ENCODE measurements around the gene MBNL2. TPM values are rescaled to one million over a fixed set of nuclear protein-coding genes. Genes with fewer than 3 reads are reported as not detected.

The MBNL2 gene
- total and polyA plus RNA-seq, 4 experiments from 2014 or later: 20.1 to 36.2 (median 28.3) TPM

DNA sequence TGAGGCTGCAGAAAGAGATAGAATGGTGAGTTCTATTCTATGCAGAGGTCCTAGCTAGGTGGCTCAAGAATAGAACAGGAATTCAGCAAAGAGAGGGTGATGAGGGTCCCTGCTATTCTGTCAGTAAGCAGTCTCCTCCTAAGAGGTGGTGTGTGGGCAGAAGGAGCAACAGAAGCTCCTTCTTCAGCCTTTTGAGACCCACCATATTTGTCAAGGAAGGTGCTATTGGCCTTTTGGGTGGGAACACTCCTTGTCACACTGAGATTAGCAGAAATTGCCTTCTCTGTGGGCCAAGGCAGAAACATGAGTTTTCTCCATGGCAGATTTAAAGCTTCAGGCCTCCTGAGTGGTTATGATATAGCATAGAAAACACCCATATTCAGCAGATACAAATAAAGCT lies 172.4 kb downstream of the MBNL2 start:
- Mint-ChIP-seq H3K9me3 (no peaks in the 10 kb centered on the region), H3K27ac (no peak overlapping the region), H3K36me3 (peaks cover 11 to 13% of the 10 kb centered on the region in 2 donors), H3K4me1 (no peaks in the 10 kb centered on the region), H3K4me3 (no peak overlapping the region), H3K27me3 (no peaks in the 10 kb centered on the region)
- ChIA-PET CTCF (ENCODE audit: partially characterized antibody) (interaction anchor here (0.6 kb wide), 1 partner anchor 41 kb away, joined by 5 read pairs; no protein-coding TSS in a partner anchor), POLR2A (ENCODE audit: partially characterized antibody) (no interaction called here)
- H3K4me3 ChIP-seq (ENCODE audit: low read length in 2 of 2): no peak overlapping the region
- H3K36me3 ChIP-seq (ENCODE audit: insufficient read depth, low read length): no peaks in the 10 kb centered on the region
- intact Hi-C loops (cut with micrococcal nuclease): no loop called here
- no peak for DNase-seq
- no peaks in the 10 kb centered on the region for H3K27me3 ChIP-seq (ENCODE audit: insufficient read depth, low read length)
- no peaks in the 10 kb centered on the region for H3K9me3 ChIP-seq (ENCODE audit: control insufficient read depth in 1 of 2, low read length in 2 of 2)
- H3K4me1 ChIP-seq (ENCODE audit: insufficient read depth, low read length): no peaks in the 10 kb centered on the region
- H3K27ac ChIP-seq (ENCODE audit: low read depth, low read length): no peak overlapping the region

DNA sequence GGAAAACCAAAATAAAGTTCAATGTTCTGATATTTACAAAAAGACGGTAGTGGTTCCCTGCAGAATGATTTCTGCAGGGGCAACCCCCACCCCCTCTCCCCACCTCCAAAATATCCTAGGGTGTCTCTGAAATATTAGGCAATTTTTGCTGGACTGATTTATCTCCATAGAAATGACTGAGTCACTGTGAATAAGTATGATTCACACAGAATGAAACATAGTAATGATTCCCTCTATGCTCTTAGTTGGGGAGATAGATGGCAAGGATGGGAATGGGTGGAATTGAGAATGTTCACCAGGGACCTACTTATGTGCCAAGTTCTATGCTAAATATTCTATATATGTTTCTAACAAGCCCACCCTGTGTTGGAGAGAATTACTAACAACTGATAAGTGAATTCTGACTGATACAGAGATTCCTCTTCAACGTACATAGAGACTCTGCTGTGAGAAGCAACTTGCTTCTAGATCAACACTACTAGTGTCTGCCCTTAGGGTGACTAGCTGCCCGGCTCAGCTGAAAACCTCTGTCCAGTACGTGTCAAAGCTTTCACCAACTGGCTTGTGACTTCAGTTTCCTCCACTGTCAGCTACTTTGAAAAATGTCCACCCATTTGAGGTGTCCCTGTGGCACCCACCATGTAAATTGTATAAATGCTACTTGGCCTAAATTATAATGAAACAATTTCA lies 173.5 kb downstream of the MBNL2 start:
- Mint-ChIP-seq H3K4me3 (no peak overlapping the region), H3K36me3 (peaks cover 11 to 12% of the 10 kb centered on the region in 2 donors), H3K27ac (no peak overlapping the region), H3K4me1 (no peaks in the 10 kb centered on the region), H3K9me3 (peaks cover 0 to 2% (median 0%) of the 10 kb centered on the region in 8 donors), H3K27me3 (no peaks in the 10 kb centered on the region)
- Histone ChIP-seq H3K4me3 (ENCODE audit: low read length in 2 of 2) (no peak overlapping the region), H3K27ac (ENCODE audit: low read depth, low read length) (no peak overlapping the region), H3K9me3 (ENCODE audit: control insufficient read depth in 1 of 2, low read length in 2 of 2) (no peaks in the 10 kb centered on the region), H3K36me3 (ENCODE audit: insufficient read depth, low read length) (no peaks in the 10 kb centered on the region), H3K27me3 (ENCODE audit: insufficient read depth, low read length) (no peaks in the 10 kb centered on the region), H3K4me1 (ENCODE audit: insufficient read depth, low read length) (no peaks in the 10 kb centered on the region)
- DNase-seq: no peak
- POLR2A ChIA-PET (ENCODE audit: partially characterized antibody): no interaction called here
- intact Hi-C loops (cut with micrococcal nuclease): no loop called here
- CTCF ChIA-PET (ENCODE audit: partially characterized antibody): interaction anchor here (2.0 kb wide), 1 partner anchor 285 kb away, joined by 6 read pairs; no protein-coding TSS in a partner anchor

DNA sequence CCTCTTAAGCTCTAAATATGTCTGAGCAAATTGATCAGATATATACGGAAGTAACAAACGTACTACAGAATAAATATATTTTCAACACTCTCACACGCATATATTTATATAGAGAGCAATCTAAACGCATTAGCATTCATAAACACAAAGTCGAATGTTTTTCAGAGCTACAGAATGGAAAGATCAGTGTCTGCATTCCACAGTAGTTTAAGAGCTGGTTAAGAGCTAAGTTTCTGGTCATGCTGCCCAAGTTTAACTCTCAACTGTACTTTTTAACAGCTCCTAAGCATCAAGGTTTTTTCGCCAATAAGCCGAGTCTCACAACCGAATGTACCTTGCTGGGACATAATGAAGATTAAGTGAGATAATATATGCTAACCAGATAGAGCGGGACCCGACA lies 175.1 kb downstream of the MBNL2 start:
- no peaks in the 10 kb centered on the region for H3K4me1 ChIP-seq (ENCODE audit: insufficient read depth, low read length)
- H3K9me3 ChIP-seq (ENCODE audit: control insufficient read depth in 1 of 2, low read length in 2 of 2): no peaks in the 10 kb centered on the region
- H3K4me3 Mint-ChIP-seq: no peak overlapping the region
- peaks cover 0 to 10% (median 6%) of the 10 kb centered on the region in 8 donors for H3K9me3 Mint-ChIP-seq
- H3K27me3 ChIP-seq (ENCODE audit: insufficient read depth, low read length): no peaks in the 10 kb centered on the region
- H3K27ac ChIP-seq (ENCODE audit: low read depth, low read length): no peak overlapping the region
- H3K4me3 ChIP-seq (ENCODE audit: low read length in 2 of 2): no peak overlapping the region
- CTCF ChIA-PET (ENCODE audit: partially characterized antibody): interaction anchor here (2.0 kb wide), 1 partner anchor 287 kb away, joined by 6 read pairs; no protein-coding TSS in a partner anchor
- no peaks in the 10 kb centered on the region for H3K4me1 Mint-ChIP-seq
- no peak overlapping the region for H3K27ac Mint-ChIP-seq
- no peaks in the 10 kb centered on the region for H3K36me3 ChIP-seq (ENCODE audit: insufficient read depth, low read length)
- intact Hi-C loops (cut with micrococcal nuclease): no loop called here
- H3K36me3 Mint-ChIP-seq: peaks cover 3 to 4% of the 10 kb centered on the region in 2 donors
- DNase-seq: no peak
- H3K27me3 Mint-ChIP-seq: no peaks in the 10 kb centered on the region
- POLR2A ChIA-PET (ENCODE audit: partially characterized antibody): no interaction called here

DNA sequence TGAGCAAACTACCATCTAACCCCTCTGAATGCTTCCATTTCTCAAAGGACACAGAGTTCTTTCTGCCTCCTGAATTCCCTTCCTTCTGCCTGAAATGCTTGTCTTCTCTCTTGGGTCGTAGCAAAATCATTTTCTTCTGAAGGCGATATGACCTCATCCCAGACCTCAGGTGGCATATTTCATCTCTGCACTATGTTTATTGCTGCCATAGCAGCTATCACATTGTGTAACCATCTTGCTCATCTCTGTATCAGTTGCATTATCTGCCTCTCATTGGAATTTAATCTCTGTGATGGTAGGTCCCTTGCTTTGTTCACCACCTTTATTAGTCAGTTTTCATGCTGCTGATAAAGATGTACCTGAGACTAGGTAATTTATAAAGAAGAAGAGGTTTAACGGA lies 179.3 kb downstream of the MBNL2 start:
- no peak for DNase-seq
- H3K27ac Mint-ChIP-seq: no peak overlapping the region

GRCh38 chr13:97403893-97404750 lies 182.0 kb downstream of the MBNL2 start:
- CTCF ChIA-PET (ENCODE audit: partially characterized antibody): no interaction called here
- Histone ChIP-seq H3K4me1 (ENCODE audit: insufficient read depth, low read length) (no peaks in the 10 kb centered on the region), H3K36me3 (ENCODE audit: insufficient read depth, low read length) (no peaks in the 10 kb centered on the region), H3K27ac (ENCODE audit: low read depth, low read length) (no peak overlapping the region), H3K4me3 (ENCODE audit: low read length in 2 of 2) (no peak overlapping the region), H3K27me3 (ENCODE audit: insufficient read depth, low read length) (peaks cover 9% of the 10 kb centered on the region), H3K9me3 (ENCODE audit: control insufficient read depth in 1 of 2, low read length in 2 of 2) (no peaks in the 10 kb centered on the region)
- intact Hi-C loops (cut with micrococcal nuclease): no loop called here
- no peaks in the 10 kb centered on the region for H3K4me1 Mint-ChIP-seq
- POLR2A ChIA-PET (ENCODE audit: partially characterized antibody): no interaction called here
- peaks cover 14 to 17% of the 10 kb centered on the region in 2 donors for H3K27me3 Mint-ChIP-seq
- H3K27ac Mint-ChIP-seq: no peak overlapping the region
- no peaks in the 10 kb centered on the region for H3K36me3 Mint-ChIP-seq
- no peak for DNase-seq
- H3K4me3 Mint-ChIP-seq: no peak overlapping the region
- H3K9me3 Mint-ChIP-seq: peaks cover 0 to 20% (median 6%) of the 10 kb centered on the region in 8 donors

More for the DNA sequence above, 179.3 kb downstream of the MBNL2 start:
- Histone ChIP-seq H3K9me3 (ENCODE audit: control insufficient read depth in 1 of 2, low read length in 2 of 2) (no peaks in the 10 kb centered on the region), H3K27ac (ENCODE audit: low read depth, low read length) (no peak overlapping the region), H3K36me3 (ENCODE audit: insufficient read depth, low read length) (no peaks in the 10 kb centered on the region), H3K27me3 (ENCODE audit: insufficient read depth, low read length) (peaks cover 9% of the 10 kb centered on the region), H3K4me1 (ENCODE audit: insufficient read depth, low read length) (no peaks in the 10 kb centered on the region), H3K4me3 (ENCODE audit: low read length in 2 of 2) (no peak overlapping the region)
- intact Hi-C loops (cut with micrococcal nuclease): no loop called here
- ChIA-PET POLR2A (ENCODE audit: partially characterized antibody) (no interaction called here), CTCF (ENCODE audit: partially characterized antibody) (no interaction called here)
- Mint-ChIP-seq H3K9me3 (peaks cover 0 to 17% (median 6%) of the 10 kb centered on the region in 8 donors), H3K4me1 (no peaks in the 10 kb centered on the region), H3K27me3 (peaks cover 10 to 11% of the 10 kb centered on the region in 2 donors), H3K4me3 (no peak overlapping the region), H3K36me3 (no peaks in the 10 kb centered on the region)

DNA sequence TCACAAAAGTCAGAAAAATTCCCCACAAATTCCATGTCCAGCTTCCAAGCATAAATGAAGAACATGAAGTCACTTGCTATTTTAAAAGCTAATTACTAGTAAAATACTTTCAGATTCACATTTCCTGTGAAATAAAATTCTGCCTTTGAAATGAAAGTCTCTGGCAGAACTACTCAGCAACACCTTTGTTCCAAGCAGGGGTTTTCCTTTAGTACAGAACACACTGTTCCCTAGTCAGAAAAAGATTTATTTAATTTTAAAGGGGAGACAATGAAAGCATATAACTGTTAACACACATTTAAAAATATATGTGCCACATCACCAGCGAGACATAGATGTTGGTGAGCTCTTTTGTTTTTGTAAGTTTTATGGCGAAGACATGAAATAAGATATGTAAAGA lies 185.4 kb downstream of the MBNL2 start:
- no peaks in the 10 kb centered on the region for H3K4me1 ChIP-seq (ENCODE audit: insufficient read depth, low read length)
- H3K27me3 ChIP-seq (ENCODE audit: insufficient read depth, low read length): peaks cover 9% of the 10 kb centered on the region
- Mint-ChIP-seq H3K4me1 (no peaks in the 10 kb centered on the region), H3K27ac (no peak overlapping the region), H3K4me3 (no peak overlapping the region), H3K9me3 (peaks cover 0 to 8% (median 0%) of the 10 kb centered on the region in 8 donors), H3K27me3 (peaks cover 12 to 17% of the 10 kb centered on the region in 2 donors), H3K36me3 (no peaks in the 10 kb centered on the region)
- no peak overlapping the region for H3K27ac ChIP-seq (ENCODE audit: low read depth, low read length)
- intact Hi-C loops (cut with micrococcal nuclease): no loop called here
- POLR2A ChIA-PET (ENCODE audit: partially characterized antibody): no interaction called here
- H3K9me3 ChIP-seq (ENCODE audit: control insufficient read depth in 1 of 2, low read length in 2 of 2): no peaks in the 10 kb centered on the region
- DNase-seq: no peak
- H3K4me3 ChIP-seq (ENCODE audit: low read length in 2 of 2): no peak overlapping the region
- CTCF ChIA-PET (ENCODE audit: partially characterized antibody): interaction anchor here (0.6 kb wide), 1 partner anchor 447 kb away, joined by 3 read pairs; no protein-coding TSS in a partner anchor
- no peaks in the 10 kb centered on the region for H3K36me3 ChIP-seq (ENCODE audit: insufficient read depth, low read length)

GRCh38 chr13:97408938-97409337 lies 186.8 kb downstream of the MBNL2 start:
- Mint-ChIP-seq H3K36me3 (no peaks in the 10 kb centered on the region), H3K9me3 (peaks cover 0 to 8% (median 0%) of the 10 kb centered on the region in 8 donors), H3K27ac (no peak overlapping the region), H3K4me1 (no peaks in the 10 kb centered on the region), H3K27me3 (peaks cover 9 to 11% of the 10 kb centered on the region in 2 donors), H3K4me3 (no peak overlapping the region)
- no peaks in the 10 kb centered on the region for H3K4me1 ChIP-seq (ENCODE audit: insufficient read depth, low read length)
- peaks cover 4% of the 10 kb centered on the region for H3K27me3 ChIP-seq (ENCODE audit: insufficient read depth, low read length)
- POLR2A ChIA-PET (ENCODE audit: partially characterized antibody): no interaction called here
- no peaks in the 10 kb centered on the region for H3K9me3 ChIP-seq (ENCODE audit: control insufficient read depth in 1 of 2, low read length in 2 of 2)
- CTCF ChIA-PET (ENCODE audit: partially characterized antibody): no interaction called here
- H3K4me3 ChIP-seq (ENCODE audit: low read length in 2 of 2): no peak overlapping the region
- intact Hi-C loops (cut with micrococcal nuclease): no loop called here
- no peak overlapping the region for H3K27ac ChIP-seq (ENCODE audit: low read depth, low read length)
- no peak for DNase-seq
- no peaks in the 10 kb centered on the region for H3K36me3 ChIP-seq (ENCODE audit: insufficient read depth, low read length)

Data from CD4-positive, alpha-beta memory T cell (primary cell).